ENCODE results near the gene FITM1. TPM values are rescaled to one million over a fixed set of nuclear protein-coding genes. Genes with fewer than 3 reads are reported as not detected.

Gene FITM1
- total RNA-seq, 1 donor from 2014 or later, result not detected

DNA sequence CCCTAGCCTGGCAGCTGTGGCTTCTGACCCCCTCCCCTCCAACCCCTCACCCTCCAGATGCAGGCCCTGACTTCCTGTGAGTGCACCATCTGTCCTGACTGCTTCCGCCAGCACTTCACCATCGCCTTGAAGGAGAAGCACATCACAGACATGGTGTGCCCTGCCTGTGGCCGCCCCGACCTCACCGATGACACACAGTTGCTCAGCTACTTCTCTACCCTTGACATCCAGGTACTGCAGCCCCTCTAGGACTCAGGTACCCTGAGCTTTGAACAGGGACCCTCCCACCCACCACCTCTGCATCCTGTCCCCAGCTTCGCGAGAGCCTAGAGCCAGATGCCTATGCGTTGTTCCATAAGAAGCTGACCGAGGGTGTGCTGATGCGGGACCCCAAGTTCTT is 24.6 kb downstream of the FITM1 start:
- H3K27me3 ChIP-seq (ENCODE audit: control insufficient read depth, insufficient read depth, low read length), result no peaks in the 10 kb centered on the region
- DNase-seq (ENCODE audit: low read depth), result no peak
- no peak overlapping the region for H3K4me3 ChIP-seq (ENCODE audit: low read depth, low read length)
- TF ChIP-seq, protein P1, sequence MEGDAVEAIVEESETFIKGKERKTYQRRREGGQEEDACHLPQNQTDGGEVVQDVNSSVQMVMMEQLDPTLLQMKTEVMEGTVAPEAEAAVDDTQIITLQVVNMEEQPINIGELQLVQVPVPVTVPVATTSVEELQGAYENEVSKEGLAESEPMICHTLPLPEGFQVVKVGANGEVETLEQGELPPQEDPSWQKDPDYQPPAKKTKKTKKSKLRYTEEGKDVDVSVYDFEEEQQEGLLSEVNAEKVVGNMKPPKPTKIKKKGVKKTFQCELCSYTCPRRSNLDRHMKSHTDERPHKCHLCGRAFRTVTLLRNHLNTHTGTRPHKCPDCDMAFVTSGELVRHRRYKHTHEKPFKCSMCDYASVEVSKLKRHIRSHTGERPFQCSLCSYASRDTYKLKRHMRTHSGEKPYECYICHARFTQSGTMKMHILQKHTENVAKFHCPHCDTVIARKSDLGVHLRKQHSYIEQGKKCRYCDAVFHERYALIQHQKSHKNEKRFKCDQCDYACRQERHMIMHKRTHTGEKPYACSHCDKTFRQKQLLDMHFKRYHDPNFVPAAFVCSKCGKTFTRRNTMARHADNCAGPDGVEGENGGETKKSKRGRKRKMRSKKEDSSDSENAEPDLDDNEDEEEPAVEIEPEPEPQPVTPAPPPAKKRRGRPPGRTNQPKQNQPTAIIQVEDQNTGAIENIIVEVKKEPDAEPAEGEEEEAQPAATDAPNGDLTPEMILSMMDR (IDR thresholded peaks at IDR 0.05; ENCODE audit: insufficient read depth, low read length, poor library complexity, severe bottlenecking), result no peak
- peaks cover 14% of the 10 kb centered on the region for H3K36me3 ChIP-seq (ENCODE audit: control insufficient read depth, insufficient read depth, low read length)

DNA sequence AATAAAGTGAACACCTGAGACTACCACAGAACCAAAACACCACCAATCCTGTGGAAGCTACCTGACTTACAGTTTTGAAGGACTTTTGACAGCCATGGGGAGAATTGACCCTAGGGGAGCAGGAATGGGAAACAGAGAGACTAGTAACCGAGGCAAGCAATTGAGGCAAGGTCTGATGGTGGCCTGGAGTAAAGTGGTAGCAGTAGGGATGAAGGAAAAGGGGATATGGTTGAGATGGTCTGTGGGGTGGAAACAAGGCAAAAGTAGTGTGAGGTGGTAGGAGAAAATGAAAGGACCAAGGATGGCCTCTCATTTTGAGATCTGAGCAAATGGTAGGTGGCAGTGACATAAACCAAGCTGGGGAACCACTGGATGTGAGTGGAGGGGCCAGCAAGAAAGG is 26.4 kb downstream of the FITM1 start:
- Histone ChIP-seq H3K36me3 (ENCODE audit: control insufficient read depth, insufficient read depth, low read length) (peaks cover 10% of the 10 kb centered on the region), H3K4me3 (ENCODE audit: low read depth, low read length) (no peak overlapping the region), H3K27me3 (ENCODE audit: control insufficient read depth, insufficient read depth, low read length) (no peaks in the 10 kb centered on the region)
- TF ChIP-seq, protein P1 (IDR thresholded peaks at IDR 0.05; ENCODE audit: insufficient read depth, low read length, poor library complexity, severe bottlenecking), result no peak
- no peak for DNase-seq (ENCODE audit: low read depth)

DNA sequence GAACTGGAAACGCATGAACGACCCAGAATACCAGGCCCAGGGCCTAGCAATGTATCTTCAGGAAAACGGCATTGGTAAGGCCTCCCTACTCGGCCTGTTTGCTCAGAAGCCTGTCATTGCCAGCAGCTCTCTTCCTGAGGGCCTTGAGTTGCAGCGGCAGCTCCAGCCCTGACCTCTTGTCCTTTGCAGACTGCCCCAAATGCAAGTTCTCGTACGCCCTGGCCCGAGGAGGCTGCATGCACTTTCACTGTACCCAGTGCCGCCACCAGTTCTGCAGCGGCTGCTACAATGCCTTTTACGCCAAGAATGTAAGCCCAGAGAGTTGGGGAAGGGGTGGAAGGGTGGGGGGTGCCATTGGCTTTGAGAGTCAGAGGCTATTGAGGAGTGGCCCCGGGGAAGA is 26.9 kb downstream of the FITM1 start:
- Histone ChIP-seq H3K4me3 (ENCODE audit: low read depth, low read length) (no peak overlapping the region), H3K27me3 (ENCODE audit: control insufficient read depth, insufficient read depth, low read length) (no peaks in the 10 kb centered on the region), H3K36me3 (ENCODE audit: control insufficient read depth, insufficient read depth, low read length) (peaks cover 10% of the 10 kb centered on the region)
- TF ChIP-seq, protein P1 (IDR thresholded peaks at IDR 0.05; ENCODE audit: insufficient read depth, low read length, poor library complexity, severe bottlenecking), result no peak
- no peak for DNase-seq (ENCODE audit: low read depth)

DNA sequence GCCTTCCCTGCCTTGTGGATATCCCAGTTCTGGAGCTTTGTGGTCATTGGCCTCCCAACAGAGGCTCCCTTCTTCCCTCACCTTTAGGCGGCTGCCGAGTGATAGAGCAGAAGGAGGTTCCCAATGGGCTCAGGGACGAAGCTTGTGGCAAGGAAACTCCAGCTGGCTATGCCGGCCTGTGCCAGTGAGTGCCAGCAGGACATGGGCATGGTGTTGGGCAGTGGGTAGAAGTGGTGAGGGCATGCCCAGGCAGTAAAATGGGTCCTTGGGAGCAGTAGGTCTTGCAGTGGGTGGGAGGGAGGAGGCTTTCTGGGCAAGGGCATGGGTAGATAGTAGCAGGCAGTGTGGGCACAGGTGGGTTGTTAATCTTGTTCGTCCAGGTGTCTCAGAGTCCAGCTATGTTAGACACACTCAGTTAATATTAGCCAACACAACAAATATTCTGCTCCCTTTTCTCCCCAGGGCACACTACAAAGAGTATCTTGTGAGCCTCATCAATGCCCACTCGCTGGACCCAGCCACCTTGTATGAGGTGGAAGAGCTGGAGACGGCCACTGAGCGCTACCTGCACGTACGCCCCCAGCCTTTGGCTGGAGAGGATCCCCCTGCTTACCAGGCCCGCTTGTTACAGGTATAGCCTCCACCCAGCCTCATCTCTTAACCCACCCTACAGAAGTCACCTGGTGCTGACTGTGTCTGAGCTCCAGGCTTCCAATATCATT is 29.5 kb downstream of the FITM1 start:
- no peak for DNase-seq (ENCODE audit: low read depth)
- Histone ChIP-seq H3K4me3 (ENCODE audit: low read depth, low read length) (no peak overlapping the region), H3K27me3 (ENCODE audit: control insufficient read depth, insufficient read depth, low read length) (no peaks in the 10 kb centered on the region), H3K36me3 (ENCODE audit: control insufficient read depth, insufficient read depth, low read length) (peaks cover 16% of the 10 kb centered on the region)
- TF ChIP-seq, protein P1 (IDR thresholded peaks at IDR 0.05; ENCODE audit: insufficient read depth, low read length, poor library complexity, severe bottlenecking), result no peak

DNA sequence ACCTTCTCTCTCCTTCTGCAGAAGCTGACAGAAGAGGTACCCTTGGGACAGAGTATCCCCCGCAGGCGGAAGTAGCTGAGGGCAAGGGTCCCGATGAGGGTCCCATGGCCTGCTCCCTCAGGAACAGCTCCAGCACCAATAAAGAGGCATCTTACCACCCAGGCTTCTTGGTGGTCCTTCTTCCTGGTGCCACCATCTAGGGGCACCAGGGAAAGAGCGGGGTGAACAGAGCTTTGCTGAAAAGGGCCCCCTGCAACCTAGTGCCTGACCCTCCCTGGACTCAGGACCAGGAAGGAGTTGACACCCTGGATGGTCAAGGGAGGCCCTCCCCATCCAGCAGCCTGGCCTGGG is 30.0 kb downstream of the FITM1 start:
- no peaks in the 10 kb centered on the region for H3K27me3 ChIP-seq (ENCODE audit: control insufficient read depth, insufficient read depth, low read length)
- H3K4me3 ChIP-seq (ENCODE audit: low read depth, low read length), result no peak overlapping the region
- H3K36me3 ChIP-seq (ENCODE audit: control insufficient read depth, insufficient read depth, low read length), result peaks cover 15% of the 10 kb centered on the region
- no peak for DNase-seq (ENCODE audit: low read depth)
- TF ChIP-seq, protein P1 (IDR thresholded peaks at IDR 0.05; ENCODE audit: insufficient read depth, low read length, poor library complexity, severe bottlenecking), result no peak

Measured in kidney epithelial cell (primary cell).